ENCODE results near the gene IGFBP4.

DNA sequence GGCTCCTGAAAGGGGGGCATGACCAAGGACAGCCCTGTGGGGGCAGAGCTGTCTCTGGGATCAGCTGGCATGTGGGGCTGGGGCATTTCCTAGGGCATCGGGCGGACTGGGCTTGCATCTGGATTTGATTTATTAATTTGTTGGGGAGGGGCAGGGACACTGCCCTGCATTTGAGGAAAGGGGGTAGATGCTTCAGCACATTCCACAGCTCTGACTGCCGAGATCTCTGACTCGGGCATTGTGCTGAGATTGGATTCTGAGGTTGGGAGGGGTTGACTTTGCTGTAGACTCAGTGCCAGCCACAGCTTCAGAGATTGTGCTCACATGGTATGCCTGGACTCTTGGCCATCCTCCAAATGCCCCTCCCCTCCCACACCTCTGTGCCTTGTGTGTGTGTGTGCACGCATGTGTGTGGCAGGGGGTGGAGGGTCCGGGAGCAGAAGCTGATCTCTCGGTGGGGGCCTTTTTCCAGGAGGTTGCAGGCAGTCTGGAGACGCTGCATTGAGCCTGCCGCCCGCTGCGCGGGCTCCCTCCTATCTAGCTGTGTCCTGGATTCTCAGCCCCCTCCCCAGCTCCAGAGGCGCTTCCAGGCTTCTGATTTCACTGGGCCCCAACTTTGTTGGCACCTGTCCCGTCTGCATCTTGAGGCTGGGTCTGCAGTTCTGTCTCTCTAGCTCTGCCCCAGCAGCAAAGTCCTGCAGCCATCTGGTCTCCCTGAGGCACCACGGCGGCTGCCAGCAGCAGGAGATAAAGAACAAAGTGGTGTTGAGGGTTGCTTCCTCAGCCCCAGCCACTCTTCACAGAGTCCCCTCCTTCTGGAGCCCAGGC lies 14.9 kb downstream of the IGFBP4 start:
- TF ChIP-seq POLR2AphosphoS5 (IDR thresholded peaks at IDR 0.05) (peak; percentile 5 to 54 (median 53)), POLR2A (IDR thresholded peaks at IDR 0.05) (no peak)
- TF ChIP-seq, protein P1, sequence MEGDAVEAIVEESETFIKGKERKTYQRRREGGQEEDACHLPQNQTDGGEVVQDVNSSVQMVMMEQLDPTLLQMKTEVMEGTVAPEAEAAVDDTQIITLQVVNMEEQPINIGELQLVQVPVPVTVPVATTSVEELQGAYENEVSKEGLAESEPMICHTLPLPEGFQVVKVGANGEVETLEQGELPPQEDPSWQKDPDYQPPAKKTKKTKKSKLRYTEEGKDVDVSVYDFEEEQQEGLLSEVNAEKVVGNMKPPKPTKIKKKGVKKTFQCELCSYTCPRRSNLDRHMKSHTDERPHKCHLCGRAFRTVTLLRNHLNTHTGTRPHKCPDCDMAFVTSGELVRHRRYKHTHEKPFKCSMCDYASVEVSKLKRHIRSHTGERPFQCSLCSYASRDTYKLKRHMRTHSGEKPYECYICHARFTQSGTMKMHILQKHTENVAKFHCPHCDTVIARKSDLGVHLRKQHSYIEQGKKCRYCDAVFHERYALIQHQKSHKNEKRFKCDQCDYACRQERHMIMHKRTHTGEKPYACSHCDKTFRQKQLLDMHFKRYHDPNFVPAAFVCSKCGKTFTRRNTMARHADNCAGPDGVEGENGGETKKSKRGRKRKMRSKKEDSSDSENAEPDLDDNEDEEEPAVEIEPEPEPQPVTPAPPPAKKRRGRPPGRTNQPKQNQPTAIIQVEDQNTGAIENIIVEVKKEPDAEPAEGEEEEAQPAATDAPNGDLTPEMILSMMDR (IDR thresholded peaks at IDR 0.05 in 8 of 11, conservative IDR thresholded peaks at IDR 0.05 in 3 of 11), result no peak

All from spleen (tissue), 7 donors.